Thoracic aorta (tissue), 2 donors: Measurements from ENCODE around the gene TACC2. TPM values are rescaled to one million over a fixed set of nuclear protein-coding genes. Genes with fewer than 3 reads are reported as not detected.

Experiments used
- ATAC-seq: fragments of 150-250 bp; one replicate; pipeline ENCODE4 v1.8.0; 2017; ENCODE audit warnings: low read depth; ENCODE audit not compliant: insufficient number of reproducible peaks, low FRiP score
- DNase-seq: peaks from one replicate; pipeline ENCODE4 v3.0.0-alpha.2; 2020; ENCODE audit warnings: low spot score
- H3K27ac ChIP-seq, 2 donors: fragments of 200-600 bp; sonication (generic); 1 replicate in 1 of 2; 2 replicates in 1 of 2; pipeline ENCODE4 v1.5.1; 2016; ENCODE audit warnings: mild to moderate bottlenecking in 2 of 2, moderate library complexity in 2 of 2
- H3K27me3 ChIP-seq: fragments of 200-600 bp; sonication (generic); replicated peaks from 2 replicates; pipeline ENCODE4 v1.6.0; 2016; ENCODE audit warnings: mild to moderate bottlenecking; ENCODE audit not compliant: insufficient read depth
- H3K36me3 ChIP-seq: fragments of 200-600 bp; sonication (generic); one replicate; pipeline ENCODE4 v1.5.1; 2016
- H3K4me1 ChIP-seq, 2 donors: fragments of 200-600 bp; sonication (generic); 1 replicate in 1 of 2; 2 replicates in 1 of 2; pipeline versions ENCODE4 v1.5.1 to v1.6.0; 2016; ENCODE audit warnings: low read depth in 2 of 2, mild to moderate bottlenecking in 1 of 2; ENCODE audit not compliant: control insufficient read depth in 1 of 2
- H3K4me3 ChIP-seq: fragments of 200-600 bp; sonication (generic); 2 replicates; pipeline ENCODE4 v1.5.1; 2016; ENCODE audit warnings: mild to moderate bottlenecking
- H3K9me3 ChIP-seq: fragments of 200-600 bp; sonication (generic); 2 replicates; pipeline ENCODE4 v1.5.1; 2016
- CTCF ChIP-seq: fragments of 200-600 bp; sonication (generic); IDR thresholded peaks from one replicate; pipeline ENCODE4 v1.5.1; 2019; ENCODE audit warnings: antibody characterized with exemption
- total RNA-seq, 2 donors: library from RNA; depleted of rRNA; stranded (reverse); fragments of >200 nt; gene quantifications; one replicate each; pipeline versions ENCODE4 v1.1.0 to v1.2.3, GENCODE V29; 2016

Gene TACC2
- total RNA-seq, result 10 to 100 TPM; 52.1 to 71.0 TPM

- ATAC-seq, result no peak
- no peak within 1 kb of the TSS for H3K27ac ChIP-seq
- H3K4me3 ChIP-seq, result no peak within 1 kb of the TSS
- H3K9me3 ChIP-seq, result peaks cover 7% of the 10 kb centered on the region
- no peak for DNase-seq
- H3K4me1 ChIP-seq, result peaks cover 4 to 8% of the 10 kb centered on the region in 2 donors
- no peaks in the 10 kb centered on the region for H3K36me3 ChIP-seq
- TF ChIP-seq CTCF, result no peak
- no peaks in the 10 kb centered on the region for H3K27me3 ChIP-seq
Observed at GRCh38 chr10:121988361-121989324, at the start of gene TACC2. TACC2 (plus strand) TSS chr10:121989163; CDS start chr10:122021982, 32,819 bp downstream.

- no peak for TF ChIP-seq CTCF
Observed at GRCh38 chr10:121941532-121941931, 47.4 kb upstream of the TACC2 start.

GRCh38 chr10:121942749-121943416 is 46.1 kb upstream of the TACC2 start:
- peak; percentile 50 for ATAC-seq

More at GRCh38 chr10:121941532-121941931, 47.4 kb upstream of the TACC2 start:
- ATAC-seq (no peak), DNase-seq (no peak)
- Histone ChIP-seq H3K4me1 (peaks cover 0 to 11% of the 10 kb centered on the region in 2 donors), H3K36me3 (no peaks in the 10 kb centered on the region), H3K9me3 (no peaks in the 10 kb centered on the region), H3K4me3 (no peak overlapping the region), H3K27ac (no peak overlapping the region), H3K27me3 (no peaks in the 10 kb centered on the region)

GRCh38 chr10:121947343-121948330 is 41.3 kb upstream of the TACC2 start:
- Histone ChIP-seq H3K27me3 (no peaks in the 10 kb centered on the region), H3K4me3 (no peak overlapping the region), H3K9me3 (no peaks in the 10 kb centered on the region), H3K27ac (no peak overlapping the region), H3K36me3 (peaks cover 4% of the 10 kb centered on the region), H3K4me1 (peaks cover 0 to 7% of the 10 kb centered on the region in 2 donors)
- no peak for TF ChIP-seq CTCF
- DNase-seq, result no peak
- ATAC-seq, result no peak

More at GRCh38 chr10:121942749-121943416, 46.1 kb upstream of the TACC2 start:
- Histone ChIP-seq H3K4me1 (peaks cover 0 to 11% of the 10 kb centered on the region in 2 donors), H3K9me3 (no peaks in the 10 kb centered on the region), H3K27ac (no peak overlapping the region), H3K4me3 (no peak overlapping the region), H3K36me3 (peaks cover 4% of the 10 kb centered on the region), H3K27me3 (no peaks in the 10 kb centered on the region)
- no peak for DNase-seq
- TF ChIP-seq CTCF, result no peak
